NCI-H345 treated with DMSO at 0.1 percent for 48 hours (cell line): ENCODE measurements around the gene TENM4.

Source experiments
- DNase-seq: peaks from one replicate; lab custom pipeline; 2025; ENCODE audit not compliant: unreplicated experiment; lab: John Stamatoyannopoulos, UW

Gene TENM4

GRCh38 chr11:79440571-79441460 is at the start of gene TENM4:
TENM4 (minus strand) TSS chr11:79441030; CDS start chr11:79069944, 371,086 bp downstream.
- DNase-seq, result peak; percentile 65

- DNase-seq, result no peak
Observed at GRCh38 chr11:79488286-79488685, 47.5 kb upstream of the TENM4 start.

- no peak for DNase-seq
Observed at GRCh38 chr11:79487412-79487811, 46.6 kb upstream of the TENM4 start.

GRCh38 chr11:79486242-79486984 is 45.6 kb upstream of the TENM4 start:
- DNase-seq, result no peak

GRCh38 chr11:79485694-79486093 is 44.9 kb upstream of the TENM4 start:
- no peak for DNase-seq

GRCh38 chr11:79484872-79485271 is 44.0 kb upstream of the TENM4 start:
- no peak for DNase-seq

- no peak for DNase-seq
Observed at GRCh38 chr11:79482800-79483199, 42.0 kb upstream of the TENM4 start.

GRCh38 chr11:79481795-79482194 is 41.0 kb upstream of the TENM4 start:
- DNase-seq, result no peak

- DNase-seq, result no peak
Observed at GRCh38 chr11:79480864-79481263, 40.0 kb upstream of the TENM4 start.

GRCh38 chr11:79472819-79473529 is 32.1 kb upstream of the TENM4 start:
- no peak for DNase-seq

- DNase-seq, result no peak
Observed at GRCh38 chr11:79471071-79471844, 30.4 kb upstream of the TENM4 start.

GRCh38 chr11:79470161-79470560 is 29.3 kb upstream of the TENM4 start:
- no peak for DNase-seq

- no peak for DNase-seq
Observed at GRCh38 chr11:79467761-79468160, 26.9 kb upstream of the TENM4 start.

GRCh38 chr11:79466411-79466810 is 25.6 kb upstream of the TENM4 start:
- no peak for DNase-seq

GRCh38 chr11:79465160-79465559 is 24.3 kb upstream of the TENM4 start:
- no peak for DNase-seq

- DNase-seq, result no peak
Observed at GRCh38 chr11:79461666-79462645, 21.1 kb upstream of the TENM4 start.

- DNase-seq, result no peak
Observed at GRCh38 chr11:79461144-79461543, 20.3 kb upstream of the TENM4 start.

GRCh38 chr11:79458709-79459108 is 17.9 kb upstream of the TENM4 start:
- no peak for DNase-seq

GRCh38 chr11:79456501-79456900 is 15.7 kb upstream of the TENM4 start:
- DNase-seq, result no peak

GRCh38 chr11:79453617-79454016 is 12.8 kb upstream of the TENM4 start:
- no peak for DNase-seq
